ENCODE results near the gene ATAD1.

DNA sequence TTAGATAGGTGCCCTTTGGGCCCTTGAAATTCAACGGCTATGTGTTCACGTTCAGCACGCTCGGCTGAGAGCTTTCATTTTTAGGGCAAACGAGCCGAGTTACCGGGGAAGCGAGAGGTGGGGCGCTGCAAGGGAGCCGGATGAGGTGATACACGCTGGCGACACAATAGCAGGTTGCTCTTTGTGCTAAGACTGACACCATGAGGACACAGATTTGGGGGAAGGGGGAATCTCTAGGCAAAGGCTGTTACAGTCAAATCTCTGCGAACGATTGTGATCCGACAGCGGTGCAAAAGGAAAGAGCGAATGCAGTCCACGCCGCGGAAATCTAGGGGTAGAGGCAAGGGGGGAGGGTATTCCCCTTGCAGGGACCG lies 44.6 kb upstream of the ATAD1 start:
- TF ChIP-seq, protein P1, sequence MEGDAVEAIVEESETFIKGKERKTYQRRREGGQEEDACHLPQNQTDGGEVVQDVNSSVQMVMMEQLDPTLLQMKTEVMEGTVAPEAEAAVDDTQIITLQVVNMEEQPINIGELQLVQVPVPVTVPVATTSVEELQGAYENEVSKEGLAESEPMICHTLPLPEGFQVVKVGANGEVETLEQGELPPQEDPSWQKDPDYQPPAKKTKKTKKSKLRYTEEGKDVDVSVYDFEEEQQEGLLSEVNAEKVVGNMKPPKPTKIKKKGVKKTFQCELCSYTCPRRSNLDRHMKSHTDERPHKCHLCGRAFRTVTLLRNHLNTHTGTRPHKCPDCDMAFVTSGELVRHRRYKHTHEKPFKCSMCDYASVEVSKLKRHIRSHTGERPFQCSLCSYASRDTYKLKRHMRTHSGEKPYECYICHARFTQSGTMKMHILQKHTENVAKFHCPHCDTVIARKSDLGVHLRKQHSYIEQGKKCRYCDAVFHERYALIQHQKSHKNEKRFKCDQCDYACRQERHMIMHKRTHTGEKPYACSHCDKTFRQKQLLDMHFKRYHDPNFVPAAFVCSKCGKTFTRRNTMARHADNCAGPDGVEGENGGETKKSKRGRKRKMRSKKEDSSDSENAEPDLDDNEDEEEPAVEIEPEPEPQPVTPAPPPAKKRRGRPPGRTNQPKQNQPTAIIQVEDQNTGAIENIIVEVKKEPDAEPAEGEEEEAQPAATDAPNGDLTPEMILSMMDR (IDR thresholded peaks at IDR 0.05): no peak
- TF ChIP-seq POLR2A (IDR thresholded peaks at IDR 0.05): no peak
